ENCODE measurements around the gene MAPK10.

The MAPK10 gene

DNA sequence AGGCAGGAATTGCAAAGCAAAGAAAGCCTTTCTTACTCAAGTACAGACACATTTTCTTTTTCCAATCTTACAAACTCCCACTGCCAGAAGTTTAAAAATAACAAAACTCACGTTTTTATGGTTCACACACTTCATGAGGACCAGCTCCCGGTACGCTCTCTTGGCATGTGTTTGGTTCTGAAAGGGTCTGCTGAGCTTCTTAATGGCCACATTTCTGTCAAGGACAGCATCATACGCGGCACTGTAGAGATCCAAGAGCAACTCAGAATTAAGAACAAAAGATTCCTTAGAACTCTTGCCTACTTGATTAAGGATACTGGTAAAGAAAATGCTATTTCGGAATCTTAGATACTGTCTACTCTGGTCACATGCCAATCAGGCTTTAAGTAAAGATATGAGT is 252.7 kb downstream of the MAPK10 start:
- TF ChIP-seq, protein P1, sequence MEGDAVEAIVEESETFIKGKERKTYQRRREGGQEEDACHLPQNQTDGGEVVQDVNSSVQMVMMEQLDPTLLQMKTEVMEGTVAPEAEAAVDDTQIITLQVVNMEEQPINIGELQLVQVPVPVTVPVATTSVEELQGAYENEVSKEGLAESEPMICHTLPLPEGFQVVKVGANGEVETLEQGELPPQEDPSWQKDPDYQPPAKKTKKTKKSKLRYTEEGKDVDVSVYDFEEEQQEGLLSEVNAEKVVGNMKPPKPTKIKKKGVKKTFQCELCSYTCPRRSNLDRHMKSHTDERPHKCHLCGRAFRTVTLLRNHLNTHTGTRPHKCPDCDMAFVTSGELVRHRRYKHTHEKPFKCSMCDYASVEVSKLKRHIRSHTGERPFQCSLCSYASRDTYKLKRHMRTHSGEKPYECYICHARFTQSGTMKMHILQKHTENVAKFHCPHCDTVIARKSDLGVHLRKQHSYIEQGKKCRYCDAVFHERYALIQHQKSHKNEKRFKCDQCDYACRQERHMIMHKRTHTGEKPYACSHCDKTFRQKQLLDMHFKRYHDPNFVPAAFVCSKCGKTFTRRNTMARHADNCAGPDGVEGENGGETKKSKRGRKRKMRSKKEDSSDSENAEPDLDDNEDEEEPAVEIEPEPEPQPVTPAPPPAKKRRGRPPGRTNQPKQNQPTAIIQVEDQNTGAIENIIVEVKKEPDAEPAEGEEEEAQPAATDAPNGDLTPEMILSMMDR (IDR thresholded peaks at IDR 0.05; ENCODE audit: low read depth, low read length) = no peak
- no peak overlapping the region for H3K4me3 ChIP-seq (ENCODE audit: low read depth, low read length)

DNA sequence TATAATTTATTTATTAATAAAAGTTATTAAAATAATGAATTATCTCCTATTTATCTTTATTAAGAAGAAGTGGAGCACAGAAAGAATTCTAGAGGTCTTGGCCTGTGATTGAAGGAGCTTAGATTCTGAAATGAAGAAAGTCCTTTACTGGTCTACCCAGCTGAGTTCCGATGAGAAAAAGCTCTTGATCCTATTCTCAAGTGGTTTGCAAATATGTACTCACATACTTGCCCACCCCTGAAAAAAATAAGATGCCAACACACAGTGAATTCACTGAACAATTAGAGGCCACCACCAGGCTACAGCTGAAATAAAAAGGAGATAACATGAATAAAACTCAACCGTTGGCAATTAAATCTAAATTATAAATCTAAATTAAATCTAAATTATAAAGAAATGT is 253.4 kb downstream of the MAPK10 start:
- TF ChIP-seq, protein P1 (IDR thresholded peaks at IDR 0.05; ENCODE audit: low read depth, low read length) = no peak
- no peak overlapping the region for H3K4me3 ChIP-seq (ENCODE audit: low read depth, low read length)

DNA sequence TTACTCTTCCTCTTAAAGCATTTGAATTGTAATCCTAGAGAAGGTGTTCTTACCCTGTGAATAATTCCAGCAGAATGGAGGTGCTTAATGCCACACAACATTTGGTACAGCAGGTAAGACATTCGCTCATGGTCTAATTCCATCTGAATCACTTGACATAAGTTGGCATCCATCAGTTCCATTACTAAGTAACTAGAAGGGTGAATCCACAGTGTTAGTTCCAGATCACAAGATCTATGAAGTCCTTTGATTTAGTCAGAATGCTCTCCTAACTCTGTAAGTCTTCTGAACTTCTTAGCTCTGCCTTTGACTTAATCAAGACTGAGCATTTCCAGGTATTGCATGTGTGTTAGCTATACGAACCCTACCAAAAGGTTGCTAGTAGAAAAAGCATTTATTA is 258.0 kb downstream of the MAPK10 start:
- TF ChIP-seq, protein P1 (IDR thresholded peaks at IDR 0.05; ENCODE audit: low read depth, low read length) = no peak
- no peak overlapping the region for H3K4me3 ChIP-seq (ENCODE audit: low read depth, low read length)

DNA sequence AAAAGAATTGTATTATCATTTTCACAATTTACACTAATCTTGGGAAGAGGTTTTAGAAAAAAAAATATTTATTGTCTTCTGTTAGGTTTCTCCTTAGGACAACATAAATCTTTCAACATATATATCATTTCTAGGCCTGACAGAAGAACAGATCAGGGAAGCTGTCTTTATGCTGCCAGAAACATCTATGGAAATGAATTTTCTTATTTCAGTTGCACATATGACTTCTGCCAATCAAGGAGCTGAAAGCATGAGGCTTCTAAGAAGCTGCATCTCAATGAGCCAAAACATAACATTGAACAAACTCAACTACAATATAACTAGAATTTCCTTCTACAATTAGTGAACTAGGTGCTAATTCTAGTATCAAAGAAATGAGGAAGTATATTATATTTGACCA is 258.4 kb downstream of the MAPK10 start:
- TF ChIP-seq, protein P1 (IDR thresholded peaks at IDR 0.05; ENCODE audit: low read depth, low read length) = no peak

DNA sequence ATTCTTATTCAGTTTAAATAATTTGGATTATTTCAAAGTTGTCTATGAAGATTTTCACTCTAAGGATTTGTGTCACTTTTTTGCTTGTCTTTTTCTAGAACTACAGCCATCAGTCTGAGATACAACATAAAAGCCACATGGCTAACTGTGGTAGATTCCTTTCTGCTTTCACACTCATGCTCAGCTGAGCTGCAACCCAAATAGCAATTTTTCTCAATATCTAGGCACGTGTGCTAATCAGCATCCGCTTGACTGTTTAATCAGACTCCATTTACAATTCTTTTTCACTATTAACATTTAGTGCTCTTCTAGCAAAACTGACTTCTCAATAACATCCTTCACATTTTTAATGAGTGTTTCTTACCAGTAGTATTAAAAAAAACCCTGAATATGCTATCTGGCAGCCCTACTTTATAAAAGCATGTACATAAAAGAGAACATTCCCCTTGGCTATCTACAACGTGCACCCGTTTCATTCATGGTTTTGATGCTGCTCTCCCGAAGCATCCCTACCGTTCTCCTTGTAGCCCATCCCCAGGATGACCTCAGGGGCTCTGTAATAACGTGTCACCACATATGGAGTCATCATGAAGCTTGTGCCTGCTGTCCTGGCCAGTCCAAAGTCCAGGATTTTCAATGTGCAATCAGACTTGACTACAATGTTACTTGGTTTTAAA is 259.2 kb downstream of the MAPK10 start:
- TF ChIP-seq, protein P1 (IDR thresholded peaks at IDR 0.05; ENCODE audit: low read depth, low read length) = no peak
- no peak overlapping the region for H3K4me3 ChIP-seq (ENCODE audit: low read depth, low read length)

More for the DNA sequence above, 258.4 kb downstream of the MAPK10 start:
- H3K4me3 ChIP-seq (ENCODE audit: low read depth, low read length) = no peak overlapping the region

DNA sequence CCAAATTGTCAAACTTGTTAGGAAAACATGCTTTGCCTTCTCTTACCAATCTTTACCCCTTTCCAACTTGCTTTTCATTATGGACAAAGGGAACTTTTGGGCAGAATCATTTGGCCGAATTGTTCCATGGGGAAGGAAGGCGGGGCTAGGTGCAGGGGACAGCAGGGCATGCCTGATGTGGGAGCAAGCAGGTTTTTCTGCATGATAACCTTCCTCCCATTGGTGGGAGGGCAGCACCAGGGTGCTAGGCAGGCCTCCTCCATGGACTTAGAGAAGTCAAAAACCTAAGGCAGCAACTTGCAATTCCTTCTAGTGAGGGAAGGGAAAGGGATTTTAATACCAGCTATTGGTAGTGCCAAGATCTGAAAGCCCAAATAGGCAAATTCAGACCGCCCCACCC is 260.5 kb downstream of the MAPK10 start:
- TF ChIP-seq, protein P1 (IDR thresholded peaks at IDR 0.05; ENCODE audit: low read depth, low read length) = no peak

DNA sequence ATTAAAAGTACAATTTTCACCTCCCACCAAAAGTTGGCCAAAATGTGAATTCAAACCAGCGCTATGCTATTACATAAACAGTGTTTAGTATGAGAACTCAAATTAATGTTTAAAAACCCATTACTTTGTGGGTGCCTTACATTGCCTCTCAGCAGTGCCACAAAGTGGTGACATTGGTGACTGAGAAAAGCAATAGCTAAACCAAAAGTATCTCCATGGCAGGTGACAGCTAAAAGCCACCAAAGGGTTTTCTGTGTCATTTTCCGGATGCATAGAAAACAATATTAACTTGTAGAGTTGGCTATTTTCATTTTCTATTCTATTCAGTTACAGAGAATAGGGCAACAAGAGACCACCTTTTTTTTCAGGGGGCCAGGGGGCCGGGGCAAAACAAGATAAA is 261.2 kb downstream of the MAPK10 start:
- TF ChIP-seq, protein P1 (IDR thresholded peaks at IDR 0.05; ENCODE audit: low read depth, low read length) = no peak
- no peak overlapping the region for H3K4me3 ChIP-seq (ENCODE audit: low read depth, low read length)

More for the DNA sequence above, 260.5 kb downstream of the MAPK10 start:
- H3K4me3 ChIP-seq (ENCODE audit: low read depth, low read length) = no peak overlapping the region
